GM21367 (cell line): Measurements from ENCODE around the gene PGAP1.
A peak's percentile ranks its signal among the peaks of the same experiment; 100 is the strongest.

Experiments
- ATAC-seq: cut with Tn5 transposase; IDR thresholded peaks from one replicate; pipeline ENCODE4 v1.9.1; 2021; ENCODE audit not compliant: unreplicated experiment

PGAP1 gene

GRCh38 chr2:196804381-196804780, 122.1 kb downstream of the PGAP1 start:
- no peak for ATAC-seq

DNA sequence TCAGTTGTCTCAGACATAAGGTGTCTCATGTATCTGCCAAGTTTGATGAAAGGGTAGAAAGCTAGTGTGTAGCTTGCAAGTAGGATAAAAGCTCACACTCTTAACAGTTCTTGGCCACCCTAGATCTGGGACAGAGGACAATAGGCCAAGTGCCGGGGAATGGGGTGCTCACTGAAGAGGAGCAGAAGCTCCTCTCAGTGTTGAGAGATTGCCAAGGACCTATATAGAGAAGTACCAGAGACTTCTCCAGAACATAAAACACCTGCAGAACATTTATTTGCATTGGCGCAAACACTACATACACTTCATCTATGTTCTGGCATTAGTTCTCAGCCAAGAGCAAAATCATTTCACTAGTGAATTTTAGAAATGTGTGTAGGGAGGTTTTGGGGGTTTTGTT, 124.1 kb downstream of the PGAP1 start:
- ATAC-seq: no peak

- no peak for ATAC-seq
These were observed 124.7 kb downstream of the PGAP1 start for GRCh38 chr2:196801674-196802261.

DNA sequence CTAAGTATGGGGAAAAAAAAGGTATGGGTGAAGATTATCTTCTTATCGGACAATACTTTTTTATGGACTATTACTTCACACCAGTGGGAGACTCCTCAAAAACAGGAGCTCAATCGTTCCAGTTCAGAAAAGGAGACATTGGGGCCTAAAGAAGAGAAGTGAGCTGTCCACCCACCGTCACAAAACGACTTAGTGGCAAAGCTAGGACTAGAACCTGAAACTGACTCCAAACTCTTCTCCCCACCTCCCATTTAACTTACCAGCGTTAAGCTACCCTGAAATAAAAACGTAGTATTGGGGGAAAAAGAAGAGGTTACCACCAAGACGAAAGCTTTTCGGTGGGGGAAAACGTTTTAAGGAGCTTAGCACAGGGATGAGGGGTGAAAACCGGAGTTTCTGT, 127.5 kb downstream of the PGAP1 start:
- no peak for ATAC-seq

DNA sequence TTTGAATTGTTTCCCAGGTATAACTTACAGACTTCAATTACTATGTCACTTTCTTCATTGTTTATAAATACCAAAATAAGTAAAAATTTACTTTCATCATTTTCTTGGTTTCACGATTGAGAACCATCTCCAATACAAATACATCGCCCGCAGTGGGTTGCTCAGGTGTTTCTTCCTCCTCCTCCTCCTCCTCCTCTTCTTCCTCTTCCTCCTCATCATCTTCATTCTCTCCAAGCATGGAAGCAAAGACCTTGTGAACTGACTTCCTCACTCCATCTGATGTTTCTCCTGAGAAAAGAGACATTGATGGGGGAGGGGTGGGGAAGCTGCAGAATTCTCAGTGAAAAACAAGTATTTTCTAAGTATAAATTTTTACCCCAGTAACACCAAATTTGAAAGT, 133.6 kb downstream of the PGAP1 start:
- ATAC-seq: no peak

- peak; percentile 68 for ATAC-seq
These were observed 142.9 kb downstream of the PGAP1 start for GRCh38 chr2:196783431-196784094.
